ENCODE data around the gene CARMIL1. TPM values are rescaled to one million over a fixed set of nuclear protein-coding genes. Genes with fewer than 3 reads are reported as not detected.

Gene CARMIL1
- total RNA-seq, 4 donors from 2014 or later, result 14.9 to 23.5 (median 20.3) TPM

DNA sequence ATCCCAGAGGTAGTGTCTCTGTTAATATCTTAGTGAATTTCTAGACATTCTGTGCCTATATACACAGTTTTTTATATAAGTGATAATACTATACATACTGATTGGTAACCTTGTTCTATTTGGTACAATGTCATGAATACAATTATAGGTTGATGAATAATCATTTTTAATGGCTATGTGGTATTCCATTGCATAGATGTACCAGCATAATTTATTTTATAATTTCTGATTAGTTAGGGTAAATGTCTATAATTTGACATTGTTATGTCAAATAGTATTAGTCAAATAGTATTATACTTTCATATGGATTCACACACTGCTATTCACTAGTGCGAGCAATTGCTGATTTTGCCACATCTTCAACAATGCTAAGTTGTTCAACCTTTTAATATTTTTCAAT is 262.1 kb downstream of the CARMIL1 start:
- TF ChIP-seq, protein P1, sequence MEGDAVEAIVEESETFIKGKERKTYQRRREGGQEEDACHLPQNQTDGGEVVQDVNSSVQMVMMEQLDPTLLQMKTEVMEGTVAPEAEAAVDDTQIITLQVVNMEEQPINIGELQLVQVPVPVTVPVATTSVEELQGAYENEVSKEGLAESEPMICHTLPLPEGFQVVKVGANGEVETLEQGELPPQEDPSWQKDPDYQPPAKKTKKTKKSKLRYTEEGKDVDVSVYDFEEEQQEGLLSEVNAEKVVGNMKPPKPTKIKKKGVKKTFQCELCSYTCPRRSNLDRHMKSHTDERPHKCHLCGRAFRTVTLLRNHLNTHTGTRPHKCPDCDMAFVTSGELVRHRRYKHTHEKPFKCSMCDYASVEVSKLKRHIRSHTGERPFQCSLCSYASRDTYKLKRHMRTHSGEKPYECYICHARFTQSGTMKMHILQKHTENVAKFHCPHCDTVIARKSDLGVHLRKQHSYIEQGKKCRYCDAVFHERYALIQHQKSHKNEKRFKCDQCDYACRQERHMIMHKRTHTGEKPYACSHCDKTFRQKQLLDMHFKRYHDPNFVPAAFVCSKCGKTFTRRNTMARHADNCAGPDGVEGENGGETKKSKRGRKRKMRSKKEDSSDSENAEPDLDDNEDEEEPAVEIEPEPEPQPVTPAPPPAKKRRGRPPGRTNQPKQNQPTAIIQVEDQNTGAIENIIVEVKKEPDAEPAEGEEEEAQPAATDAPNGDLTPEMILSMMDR (IDR thresholded peaks at IDR 0.05), result no peak
- 96 to 98% methylated on average over 1 of the region's 1 CpG for WGBS, 2 donors
- no peak for DNase-seq (ENCODE audit: low spot score in 2 of 2)
- no peak overlapping the region for H3K4me3 ChIP-seq (ENCODE audit: low read depth, poor library complexity, severe bottlenecking)
- intact Hi-C loops (cut with DNase I; ENCODE audit: low total_unique reads), result no loop called here

DNA sequence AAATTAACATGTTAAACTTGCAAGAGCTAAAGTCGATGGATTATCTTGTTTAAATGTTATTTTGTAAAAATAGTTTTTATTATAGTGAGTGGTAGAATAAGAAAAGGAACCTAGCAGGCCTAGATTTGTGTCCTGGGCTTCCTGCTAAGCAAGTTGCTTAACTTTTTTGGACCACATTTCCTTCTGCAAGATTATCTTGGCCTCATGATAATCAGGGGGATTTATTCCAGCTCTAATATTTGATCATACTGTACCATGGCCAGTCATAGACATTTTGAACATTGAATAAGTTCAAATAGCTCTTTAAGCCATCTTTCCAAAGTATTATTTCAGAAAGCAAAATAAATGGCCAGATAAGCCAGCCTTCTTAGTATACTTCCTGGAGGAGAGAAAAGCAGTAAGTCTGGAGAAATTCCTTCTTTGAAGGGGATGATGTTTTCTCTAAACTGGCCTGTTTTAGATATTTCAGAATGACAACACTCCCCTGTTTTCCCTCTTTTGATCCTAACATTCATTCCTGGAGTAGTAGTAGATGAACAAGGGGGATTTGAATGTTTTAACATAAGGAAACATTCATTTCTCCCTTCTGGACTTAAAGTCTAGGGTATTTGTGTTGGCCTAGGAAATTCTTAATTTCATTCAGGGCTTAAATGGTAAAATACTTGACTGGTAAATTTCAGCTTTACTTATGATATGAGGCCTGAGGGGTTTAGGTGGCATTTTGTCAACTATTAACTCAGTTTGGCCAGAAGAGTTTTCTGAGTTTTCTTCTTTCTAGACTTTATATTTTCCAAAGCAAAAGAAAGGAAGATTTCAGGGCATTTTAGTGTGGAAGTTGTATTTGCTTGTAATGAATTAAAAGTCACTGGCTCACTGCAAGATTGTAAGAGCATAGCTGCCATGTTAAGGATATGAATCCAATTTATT is 264.1 kb downstream of the CARMIL1 start:
- intact Hi-C loops (cut with DNase I; ENCODE audit: low total_unique reads), result no loop called here
- DNase-seq (ENCODE audit: low spot score in 2 of 2), result no peak
- TF ChIP-seq POLR2A (IDR thresholded peaks at IDR 0.05), result no peak
- no peak overlapping the region for H3K4me3 ChIP-seq (ENCODE audit: low read depth, poor library complexity, severe bottlenecking)
- WGBS, 2 donors, result 47 to 49% methylated on average over 1 of the region's 1 CpG

DNA sequence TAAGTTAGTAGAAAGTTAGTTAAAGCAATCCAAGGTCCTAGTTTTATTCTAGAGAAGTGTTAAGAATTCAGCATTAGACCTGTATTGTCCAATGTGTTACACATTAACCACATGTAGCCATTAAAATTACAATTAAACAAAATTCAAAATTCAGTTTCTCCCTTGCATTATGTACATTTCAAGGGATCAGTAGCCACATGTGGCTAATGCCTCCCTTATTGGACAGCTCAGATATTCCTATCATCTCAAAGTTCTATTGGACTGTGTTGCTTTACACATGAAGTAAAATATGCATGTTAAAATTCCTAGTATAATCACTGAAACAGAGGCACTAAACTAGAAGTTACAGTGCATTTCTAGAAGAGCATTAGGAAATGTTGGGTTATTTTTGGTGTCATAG is 265.7 kb downstream of the CARMIL1 start:
- TF ChIP-seq POLR2A (IDR thresholded peaks at IDR 0.05), result no peak
- TF ChIP-seq, protein P1 (IDR thresholded peaks at IDR 0.05), result no peak
- no peak overlapping the region for H3K4me3 ChIP-seq (ENCODE audit: low read depth, poor library complexity, severe bottlenecking)
- intact Hi-C loops (cut with DNase I; ENCODE audit: low total_unique reads), result no loop called here
- DNase-seq (ENCODE audit: low spot score in 2 of 2), result no peak

- no peak for DNase-seq (ENCODE audit: low spot score in 2 of 2)
- TF ChIP-seq, protein P1 (IDR thresholded peaks at IDR 0.05), result no peak
- no peak for TF ChIP-seq POLR2A (IDR thresholded peaks at IDR 0.05)
- H3K4me3 ChIP-seq (ENCODE audit: low read depth, poor library complexity, severe bottlenecking), result no peak overlapping the region
- intact Hi-C loops (cut with DNase I; ENCODE audit: low total_unique reads), result no loop called here
- 49 to 61% methylated on average over 2 of the region's 2 CpGs for WGBS, 2 donors
Observed at GRCh38 chr6:25547797-25548196, 268.6 kb downstream of the CARMIL1 start.

GRCh38 chr6:25548451-25548850 is 269.3 kb downstream of the CARMIL1 start:
- no peak for DNase-seq (ENCODE audit: low spot score in 2 of 2)
- no peak for TF ChIP-seq POLR2A (IDR thresholded peaks at IDR 0.05)
- TF ChIP-seq, protein P1 (IDR thresholded peaks at IDR 0.05), result no peak
- no peak overlapping the region for H3K4me3 ChIP-seq (ENCODE audit: low read depth, poor library complexity, severe bottlenecking)
- WGBS, 2 donors, result 84 to 94% methylated on average over 2 of the region's 2 CpGs
- intact Hi-C loops (cut with DNase I; ENCODE audit: low total_unique reads), result no loop called here

DNA sequence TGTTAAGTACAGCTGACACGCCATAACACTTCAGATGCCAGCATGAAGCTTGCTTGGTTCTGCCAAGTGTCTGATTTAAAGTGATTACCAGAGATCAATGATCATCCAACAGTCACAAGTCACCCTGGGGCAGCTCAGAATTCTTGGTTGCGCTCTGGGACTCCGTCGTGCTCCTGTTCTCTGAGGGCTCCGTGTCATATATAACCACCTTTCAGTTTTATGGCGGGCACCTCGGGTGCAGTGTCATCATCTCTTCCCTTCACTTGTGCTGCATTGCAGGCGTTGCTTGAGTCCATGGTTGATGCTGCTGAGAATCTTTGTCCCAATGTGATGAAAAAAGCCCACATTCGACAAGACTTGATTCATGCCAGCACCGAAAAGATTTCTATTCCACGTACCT is 271.5 kb downstream of the CARMIL1 start:
- no peak for DNase-seq (ENCODE audit: low spot score in 2 of 2)
- intact Hi-C loops (cut with DNase I; ENCODE audit: low total_unique reads), result no loop called here
- no peak overlapping the region for H3K4me3 ChIP-seq (ENCODE audit: low read depth, poor library complexity, severe bottlenecking)
- TF ChIP-seq POLR2A (IDR thresholded peaks at IDR 0.05), result no peak
- TF ChIP-seq, protein P1 (IDR thresholded peaks at IDR 0.05), result no peak
- 79 to 84% methylated on average over 11 of the region's 11 CpGs for WGBS, 2 donors
